D721Med (cell line): ENCODE measurements around the gene GRIN2C.
A peak's percentile ranks its signal among the peaks of the same experiment; 100 is the strongest.

Experiments used
- DNase-seq: peaks from one replicate; pipeline ENCODE4 v3.0.0; 2011; ENCODE audit warnings: low spot score; ENCODE audit not compliant: insufficient read length
- FAIRE-seq: peaks from 2 replicates; lab custom pipeline; 2011; peaks lifted over from hg19 to GRCh38; lab: Jason Lieb, UNC
- TF ChIP-seq, protein P1 (sequence below): IDR thresholded peaks from 2 replicates; pipeline ENCODE4 v1.5.1; 2012; ENCODE audit warnings: mild to moderate bottlenecking, control low read depth; ENCODE audit not compliant: insufficient read depth; ENCODE audit errors: missing control alignments

GRIN2C gene

DNA sequence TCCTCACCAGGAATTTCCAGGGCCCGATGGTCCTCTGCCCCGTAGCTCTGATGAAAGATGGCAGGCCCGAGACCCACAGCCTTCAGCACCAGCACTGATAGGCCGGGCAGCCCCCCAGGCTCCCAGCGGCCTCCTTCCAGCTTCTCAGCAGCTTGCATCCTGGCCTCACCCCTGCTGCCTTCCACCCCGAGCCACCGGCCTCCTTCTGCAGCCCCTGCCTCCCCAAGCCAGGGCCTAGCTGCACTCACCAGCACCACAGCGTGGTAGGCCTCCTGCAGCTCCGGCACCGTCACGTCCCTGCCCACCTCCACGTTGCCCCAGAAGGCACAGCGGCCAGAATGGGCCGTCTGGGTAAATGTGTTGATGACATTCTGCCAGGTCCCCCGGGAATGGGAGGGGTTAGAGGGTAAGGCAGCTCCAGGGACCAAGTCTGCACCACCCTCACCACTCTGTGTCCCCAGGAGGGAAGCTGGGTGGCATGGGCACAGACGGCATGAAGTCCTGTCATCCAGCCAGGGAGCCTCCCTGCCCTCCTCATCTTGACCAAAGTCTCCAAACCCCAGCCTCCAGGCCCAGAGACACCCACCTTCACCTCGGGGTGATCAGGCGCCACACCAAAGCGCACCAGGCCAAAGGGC is 6.6 kb upstream of the GRIN2C start:
- TF ChIP-seq, protein P1, sequence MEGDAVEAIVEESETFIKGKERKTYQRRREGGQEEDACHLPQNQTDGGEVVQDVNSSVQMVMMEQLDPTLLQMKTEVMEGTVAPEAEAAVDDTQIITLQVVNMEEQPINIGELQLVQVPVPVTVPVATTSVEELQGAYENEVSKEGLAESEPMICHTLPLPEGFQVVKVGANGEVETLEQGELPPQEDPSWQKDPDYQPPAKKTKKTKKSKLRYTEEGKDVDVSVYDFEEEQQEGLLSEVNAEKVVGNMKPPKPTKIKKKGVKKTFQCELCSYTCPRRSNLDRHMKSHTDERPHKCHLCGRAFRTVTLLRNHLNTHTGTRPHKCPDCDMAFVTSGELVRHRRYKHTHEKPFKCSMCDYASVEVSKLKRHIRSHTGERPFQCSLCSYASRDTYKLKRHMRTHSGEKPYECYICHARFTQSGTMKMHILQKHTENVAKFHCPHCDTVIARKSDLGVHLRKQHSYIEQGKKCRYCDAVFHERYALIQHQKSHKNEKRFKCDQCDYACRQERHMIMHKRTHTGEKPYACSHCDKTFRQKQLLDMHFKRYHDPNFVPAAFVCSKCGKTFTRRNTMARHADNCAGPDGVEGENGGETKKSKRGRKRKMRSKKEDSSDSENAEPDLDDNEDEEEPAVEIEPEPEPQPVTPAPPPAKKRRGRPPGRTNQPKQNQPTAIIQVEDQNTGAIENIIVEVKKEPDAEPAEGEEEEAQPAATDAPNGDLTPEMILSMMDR = no peak

DNA sequence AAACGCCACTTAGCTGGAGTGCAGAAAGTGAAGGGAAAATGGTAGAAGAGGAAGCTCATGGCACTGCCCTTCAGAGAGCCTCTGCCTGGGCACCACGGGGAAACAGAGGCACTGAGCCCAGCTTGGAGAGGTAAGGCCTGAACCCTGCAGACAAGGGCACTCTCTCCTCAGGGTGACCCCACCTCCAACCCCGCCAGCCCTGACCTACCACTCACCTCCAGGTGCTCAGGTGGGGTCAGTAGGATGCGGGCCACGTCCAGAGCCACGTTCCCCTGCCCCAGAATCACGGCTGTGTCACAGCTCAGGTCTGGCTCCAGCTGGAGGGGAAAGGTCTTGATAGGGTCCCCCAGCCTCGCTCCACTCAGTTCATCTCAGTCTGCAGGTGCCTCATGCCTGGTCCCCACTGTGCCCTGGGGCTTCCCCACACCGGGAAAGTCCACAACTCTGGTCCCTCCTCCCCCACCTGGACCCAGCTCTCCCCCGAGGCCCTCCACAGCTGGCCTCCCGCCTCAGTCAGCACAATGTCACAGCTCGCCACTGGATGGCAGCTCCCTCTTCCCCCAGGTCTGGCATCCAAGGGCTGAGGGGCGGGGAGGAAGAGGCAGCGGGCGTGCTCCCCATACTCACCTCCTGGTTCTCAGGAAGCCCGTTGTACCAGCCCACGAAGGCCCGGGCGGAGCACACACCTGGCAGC is 6.0 kb upstream of the GRIN2C start:
- FAIRE-seq = no peak
- TF ChIP-seq, protein P1 = no peak
- no peak for DNase-seq

More for the DNA sequence above, 6.6 kb upstream of the GRIN2C start:
- FAIRE-seq = no peak
- DNase-seq = no peak

DNA sequence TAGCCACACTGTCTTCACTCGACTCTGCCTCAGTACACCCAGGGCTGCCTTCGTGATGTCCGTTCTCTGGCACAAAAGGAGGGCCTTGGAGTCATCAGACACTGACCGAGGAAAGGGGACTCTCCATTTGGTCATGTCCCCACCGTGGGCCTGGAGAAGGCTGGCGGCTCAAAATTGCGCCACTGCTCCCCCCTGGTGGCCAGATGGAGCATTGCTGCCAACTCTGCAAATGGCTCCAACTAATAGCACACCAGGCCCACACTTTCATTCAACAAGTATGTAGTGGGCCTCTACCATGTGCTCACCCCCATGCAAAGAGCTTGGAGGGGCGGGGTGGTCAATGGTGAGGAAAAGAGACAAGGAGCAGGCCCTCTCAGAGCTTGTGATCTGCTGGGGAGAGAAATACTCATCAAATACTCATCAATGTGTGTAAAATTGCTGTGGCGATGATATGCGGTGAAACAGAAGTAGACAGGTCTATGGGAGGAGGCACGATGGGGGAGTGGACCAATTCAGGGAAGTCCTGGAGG is 5.2 kb upstream of the GRIN2C start:
- DNase-seq = peak; percentile 86
- no peak for FAIRE-seq

DNA sequence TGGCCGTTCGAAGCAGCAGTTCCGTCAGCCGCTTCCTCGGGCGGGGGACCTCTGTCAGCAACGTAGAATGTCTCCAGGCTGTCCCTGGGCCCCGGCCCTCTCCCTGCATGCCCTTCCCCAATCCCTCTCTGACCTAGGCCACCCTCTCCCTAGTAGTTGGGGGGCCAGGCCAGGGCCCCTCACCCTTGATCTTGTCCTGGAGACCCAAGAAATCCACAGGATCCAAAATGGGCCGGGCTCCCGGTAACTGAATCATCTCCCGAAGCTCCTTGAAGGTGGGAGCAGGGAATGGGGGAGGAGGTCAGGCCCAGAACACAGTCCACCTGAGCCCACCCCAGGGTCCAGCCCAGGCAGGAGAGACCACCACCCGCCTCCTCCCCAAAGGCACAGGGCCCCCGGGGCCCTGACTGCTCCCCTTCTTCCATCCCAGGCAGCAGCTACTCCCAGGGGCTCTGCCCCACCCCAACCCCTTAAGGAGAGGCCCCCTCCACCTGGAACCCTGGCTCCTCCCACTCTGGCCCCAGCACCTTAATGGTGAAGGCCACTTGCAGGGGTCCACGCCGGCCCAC is 4.7 kb upstream of the GRIN2C start:
- TF ChIP-seq, protein P1 = no peak
- DNase-seq (no peak), FAIRE-seq (no peak)

More for the DNA sequence above, 5.2 kb upstream of the GRIN2C start:
- TF ChIP-seq, protein P1 = peak; percentile 98

DNA sequence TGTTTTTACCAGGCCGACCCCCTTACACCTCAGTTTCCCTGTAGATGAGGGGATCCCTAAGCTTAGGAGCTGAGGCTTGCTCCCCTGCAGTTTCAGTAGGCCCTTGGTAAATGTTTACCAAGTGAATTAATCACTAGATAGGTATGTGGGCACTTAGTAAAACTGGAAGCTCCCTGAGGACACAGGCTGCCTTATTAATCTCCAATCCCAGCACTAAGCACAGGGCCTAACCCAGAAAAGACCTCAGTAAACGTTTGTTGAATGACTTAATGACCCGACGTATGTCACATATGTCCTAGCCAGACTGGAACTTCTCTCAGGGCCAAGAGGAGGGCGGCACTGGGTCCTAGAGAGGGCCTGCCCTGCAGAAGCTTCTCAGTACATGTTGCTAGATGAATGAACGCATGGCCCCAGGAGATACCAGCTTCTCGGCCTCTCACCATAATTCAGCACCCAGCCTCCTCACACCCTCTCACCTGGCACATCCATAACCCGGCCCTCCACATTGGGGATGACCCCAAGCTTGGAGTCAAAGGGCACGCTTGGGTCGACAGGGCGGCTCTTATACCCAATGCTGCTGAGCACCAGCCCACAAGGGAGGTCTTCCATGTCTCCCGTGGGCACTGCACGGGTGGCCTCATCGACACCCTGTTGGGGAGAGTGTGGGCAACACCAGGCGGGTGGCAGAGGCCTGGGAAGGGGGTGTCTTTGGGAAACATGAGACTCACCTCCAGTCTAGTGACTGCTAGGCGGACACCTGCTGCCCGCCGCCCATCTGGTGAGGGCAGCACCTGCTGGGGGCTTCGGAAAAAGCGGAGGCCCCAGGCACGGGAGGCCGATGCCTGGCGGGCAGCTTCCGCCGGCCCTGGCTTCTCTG is 4.0 kb upstream of the GRIN2C start:
- TF ChIP-seq, protein P1 = no peak
- DNase-seq = no peak
- FAIRE-seq = no peak

DNA sequence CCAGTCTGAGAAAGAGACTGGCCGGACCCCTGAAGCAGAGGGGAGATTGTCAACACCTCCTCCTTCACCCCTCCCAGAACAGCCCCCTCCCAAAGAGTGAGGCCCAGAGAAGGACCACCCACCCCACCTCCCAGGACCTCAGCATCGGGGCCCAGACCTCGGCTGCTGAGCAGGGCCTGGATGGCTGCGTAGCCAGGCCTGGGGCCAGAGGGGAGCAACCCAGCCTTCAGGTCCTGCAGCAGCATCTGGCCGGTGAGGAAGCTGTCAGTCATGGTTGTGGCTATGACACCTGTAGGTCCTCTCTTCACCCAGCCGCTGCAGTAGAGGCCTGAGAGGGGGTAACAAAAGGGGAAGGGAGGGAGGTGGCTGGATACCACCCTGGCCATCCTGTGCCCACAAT is 3.2 kb upstream of the GRIN2C start:
- no peak for DNase-seq
- TF ChIP-seq, protein P1 = no peak
- no peak for FAIRE-seq
